ENCODE results near the gene GRK3.

Gene GRK3

DNA sequence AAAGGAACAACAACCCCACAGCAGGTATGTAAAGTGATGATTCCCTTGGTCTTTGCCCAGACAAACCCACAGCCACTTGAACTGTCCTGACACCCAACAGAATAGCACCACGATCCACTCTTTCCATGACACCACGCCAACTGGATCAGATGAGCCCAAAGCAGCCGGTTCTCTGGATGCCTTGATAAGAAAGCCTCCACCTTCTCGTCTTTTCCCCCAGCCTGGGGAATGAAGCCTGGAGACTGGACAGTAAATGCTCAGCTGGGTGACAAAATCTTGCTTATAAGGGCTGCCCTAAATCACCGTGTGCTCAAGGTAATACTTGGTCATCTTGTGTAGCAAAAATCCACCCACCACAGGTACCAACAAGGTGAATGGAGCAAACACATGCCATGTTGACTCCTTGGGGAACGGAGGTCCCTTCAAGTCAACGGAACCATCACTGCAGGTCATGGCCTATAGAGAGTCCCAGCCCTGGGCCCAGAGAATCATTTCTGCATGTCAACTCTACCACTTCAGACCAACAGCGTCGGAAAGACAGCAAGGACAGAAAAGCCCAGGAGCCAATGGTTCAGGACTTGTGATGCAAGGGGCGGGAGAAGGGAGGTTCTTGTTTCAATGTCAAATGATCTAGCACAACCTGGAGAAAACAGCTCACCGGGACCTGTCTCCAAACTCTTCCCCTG, 175.3 kb downstream of the GRK3 start:
- Histone ChIP-seq H3K9ac (ENCODE audit: low read depth in 1 of 2, low read length in 2 of 2) (no peak overlapping the region), H3K4me1 (ENCODE audit: control insufficient read depth in 1 of 2, insufficient read depth in 2 of 2, low read length in 2 of 2) (no peaks in the 10 kb centered on the region), H3K36me3 (ENCODE audit: control insufficient read depth in 1 of 2, insufficient read depth in 2 of 2, low read length in 2 of 2) (no peaks in the 10 kb centered on the region), H3K4me3 (ENCODE audit: low read depth in 1 of 2, low read length in 2 of 2) (no peak overlapping the region), H3K27me3 (ENCODE audit: control insufficient read depth in 1 of 2, insufficient read depth in 2 of 2, low read length in 2 of 2) (peaks cover 0 to 3% of the 10 kb centered on the region in 2 donors), H3K27ac (ENCODE audit: low read depth, low read length) (no peak overlapping the region), H3K9me3 (ENCODE audit: control insufficient read depth in 1 of 2, low read length in 2 of 2) (no peaks in the 10 kb centered on the region)

DNA sequence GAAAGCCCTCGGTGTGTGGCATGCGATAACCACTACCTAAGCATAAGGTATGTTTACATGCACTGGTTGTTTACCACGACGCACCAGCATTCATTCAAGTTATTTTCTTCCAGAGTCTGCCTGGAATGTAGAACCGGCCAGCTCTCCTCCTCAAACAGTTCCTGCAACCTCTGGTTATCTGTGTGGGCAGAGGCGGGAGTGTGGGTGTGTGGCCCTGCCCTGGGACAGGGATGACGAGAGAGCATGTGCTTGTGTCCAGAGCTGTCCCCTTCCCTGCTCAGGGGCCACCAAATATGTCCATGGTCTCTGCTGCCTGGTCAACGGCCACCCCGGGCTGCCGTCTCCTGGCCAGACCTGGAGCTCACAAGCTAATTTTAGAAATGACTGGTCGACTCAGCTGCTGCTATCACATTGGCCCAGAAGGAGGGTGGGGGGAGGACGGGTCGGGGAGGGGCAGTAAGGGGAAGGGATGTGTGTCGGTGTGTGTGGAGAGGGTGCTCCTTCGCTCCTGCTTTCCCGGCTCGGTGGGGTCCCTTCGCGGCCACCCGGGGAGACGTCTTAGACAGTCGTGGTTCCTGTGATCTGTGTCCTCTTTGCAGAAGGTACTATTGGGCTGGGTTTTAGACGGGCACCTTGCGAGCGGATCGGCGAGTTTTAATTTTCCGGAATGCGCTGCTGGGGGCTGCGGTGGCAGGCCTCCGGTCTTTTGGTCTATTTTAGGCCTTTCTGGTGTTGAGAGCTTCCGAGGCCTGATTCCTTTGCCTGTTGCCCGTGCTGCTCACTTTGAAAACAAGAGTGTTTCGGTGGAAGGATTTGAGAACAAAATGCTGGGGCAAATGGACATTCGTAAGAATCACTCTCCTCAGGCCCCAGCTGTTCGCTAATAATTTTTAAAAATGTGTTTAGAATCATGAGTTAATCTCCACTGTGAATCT, 177.5 kb downstream of the GRK3 start, which contains the start of gene MYO18B:
Gene MYO18B, plus strand, starts transcription at position 497 of the 935 bp plus-strand sequence. CDS start 18,905 bp downstream, outside the sequence.
- no peak within 1 kb of the TSS for H3K9ac ChIP-seq (ENCODE audit: low read depth in 1 of 2, low read length in 2 of 2)
- no peak within 1 kb of the TSS for H3K4me3 ChIP-seq (ENCODE audit: low read depth in 1 of 2, low read length in 2 of 2)
- H3K27ac ChIP-seq (ENCODE audit: low read depth, low read length): no peak within 1 kb of the TSS
- H3K4me1 ChIP-seq (ENCODE audit: control insufficient read depth in 1 of 2, insufficient read depth in 2 of 2, low read length in 2 of 2): peaks cover 0 to 3% of the 10 kb centered on the region in 2 donors
- no peaks in the 10 kb centered on the region for H3K36me3 ChIP-seq (ENCODE audit: control insufficient read depth in 1 of 2, insufficient read depth in 2 of 2, low read length in 2 of 2)
- no peaks in the 10 kb centered on the region for H3K9me3 ChIP-seq (ENCODE audit: control insufficient read depth in 1 of 2, low read length in 2 of 2)
- peaks cover 0 to 3% of the 10 kb centered on the region in 2 donors for H3K27me3 ChIP-seq (ENCODE audit: control insufficient read depth in 1 of 2, insufficient read depth in 2 of 2, low read length in 2 of 2)

DNA sequence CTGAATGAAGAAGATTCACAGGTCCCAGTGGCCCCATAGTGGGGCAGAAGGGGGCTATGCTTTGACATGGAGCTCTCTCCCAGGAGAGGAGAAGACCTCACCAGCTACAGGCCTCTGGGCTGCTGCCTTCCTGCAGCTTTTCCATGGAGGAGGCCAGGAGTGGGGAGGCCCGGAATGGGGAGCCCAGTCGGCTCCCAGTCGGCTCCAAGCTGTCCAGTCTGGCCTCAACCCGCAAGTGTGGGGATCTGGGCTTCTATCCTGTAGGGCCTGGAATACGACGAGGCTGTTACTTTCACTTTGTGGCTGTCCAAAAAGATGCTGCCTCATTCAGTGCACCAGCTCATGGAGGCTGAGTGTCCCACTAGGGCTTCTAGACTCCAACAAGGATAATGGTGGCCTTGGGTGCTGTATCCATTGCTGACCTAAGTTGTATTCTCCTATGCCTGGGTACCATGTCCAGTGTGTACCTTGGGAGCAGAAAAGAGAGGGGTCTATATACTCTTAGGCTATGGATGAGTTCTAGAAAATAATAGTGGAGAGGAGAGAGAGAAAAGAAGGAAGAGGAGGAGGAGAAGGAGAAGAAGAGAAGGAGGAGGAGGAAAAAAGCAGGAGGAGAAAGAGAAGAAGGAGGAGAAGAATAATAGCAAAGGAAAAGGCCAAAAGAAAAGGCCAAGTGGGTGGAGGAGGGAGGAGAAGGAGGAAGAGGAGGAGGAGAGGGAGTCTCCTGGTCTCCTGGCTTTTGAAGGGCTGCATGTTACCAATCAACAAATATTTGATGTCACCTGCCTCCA, 178.6 kb downstream of the GRK3 start:
- H3K4me3 ChIP-seq (ENCODE audit: low read depth in 1 of 2, low read length in 2 of 2): no peak overlapping the region
- no peak overlapping the region for H3K9ac ChIP-seq (ENCODE audit: low read depth in 1 of 2, low read length in 2 of 2)
- H3K4me1 ChIP-seq (ENCODE audit: control insufficient read depth in 1 of 2, insufficient read depth in 2 of 2, low read length in 2 of 2): peaks cover 5 to 14% of the 10 kb centered on the region in 2 donors
- H3K27me3 ChIP-seq (ENCODE audit: control insufficient read depth in 1 of 2, insufficient read depth in 2 of 2, low read length in 2 of 2): no peaks in the 10 kb centered on the region
- no peak overlapping the region for H3K27ac ChIP-seq (ENCODE audit: low read depth, low read length)
- H3K36me3 ChIP-seq (ENCODE audit: control insufficient read depth in 1 of 2, insufficient read depth in 2 of 2, low read length in 2 of 2): no peaks in the 10 kb centered on the region
- H3K9me3 ChIP-seq (ENCODE audit: control insufficient read depth in 1 of 2, low read length in 2 of 2): no peaks in the 10 kb centered on the region

GRCh38 chr22:25744694-25745093, 180.2 kb downstream of the GRK3 start:
- no peak overlapping the region for H3K4me3 ChIP-seq (ENCODE audit: low read depth in 1 of 2, low read length in 2 of 2)
- no peaks in the 10 kb centered on the region for H3K9me3 ChIP-seq (ENCODE audit: control insufficient read depth in 1 of 2, low read length in 2 of 2)
- peaks cover 15 to 26% of the 10 kb centered on the region in 2 donors for H3K4me1 ChIP-seq (ENCODE audit: control insufficient read depth in 1 of 2, insufficient read depth in 2 of 2, low read length in 2 of 2)
- no peaks in the 10 kb centered on the region for H3K36me3 ChIP-seq (ENCODE audit: control insufficient read depth in 1 of 2, insufficient read depth in 2 of 2, low read length in 2 of 2)
- no peak overlapping the region for H3K9ac ChIP-seq (ENCODE audit: low read depth in 1 of 2, low read length in 2 of 2)
- H3K27me3 ChIP-seq (ENCODE audit: control insufficient read depth in 1 of 2, insufficient read depth in 2 of 2, low read length in 2 of 2): no peaks in the 10 kb centered on the region
- H3K27ac ChIP-seq (ENCODE audit: low read depth, low read length): no peak overlapping the region

DNA sequence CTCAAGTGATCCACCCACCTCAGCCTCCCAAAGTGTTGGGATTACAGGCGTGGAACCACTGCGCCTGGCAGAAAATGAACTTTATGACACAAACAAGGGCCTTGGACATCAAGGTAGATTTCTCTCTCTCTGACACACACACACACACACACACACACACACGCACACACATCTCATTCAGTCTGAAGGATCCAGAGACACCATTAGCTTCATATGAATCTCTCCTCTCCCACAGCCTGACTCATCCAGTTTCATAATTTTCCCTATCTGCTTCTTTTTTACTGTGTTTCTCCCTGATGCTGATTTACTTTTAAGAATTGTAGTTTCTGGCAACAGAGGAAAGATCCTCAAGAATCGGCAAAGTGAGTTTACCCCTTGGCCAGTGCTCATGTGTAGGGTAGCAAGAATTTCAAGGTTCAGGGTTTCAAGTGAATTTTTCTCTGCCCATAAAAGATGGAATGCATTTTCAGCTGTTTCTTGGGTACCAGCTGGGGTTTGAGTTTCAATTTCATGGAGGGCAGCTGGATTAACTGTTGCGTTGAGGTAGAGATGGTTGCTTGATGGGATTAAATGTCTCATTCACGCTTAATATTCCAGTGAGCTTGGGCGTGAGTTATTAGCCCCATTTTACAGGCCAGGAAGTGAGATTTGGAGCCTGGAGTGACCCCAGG, 181.0 kb downstream of the GRK3 start:
- Histone ChIP-seq H3K4me1 (ENCODE audit: control insufficient read depth in 1 of 2, insufficient read depth in 2 of 2, low read length in 2 of 2) (peaks cover 15 to 26% of the 10 kb centered on the region in 2 donors), H3K27ac (ENCODE audit: low read depth, low read length) (no peak overlapping the region), H3K9ac (ENCODE audit: low read depth in 1 of 2, low read length in 2 of 2) (no peak overlapping the region), H3K4me3 (ENCODE audit: low read depth in 1 of 2, low read length in 2 of 2) (no peak overlapping the region), H3K27me3 (ENCODE audit: control insufficient read depth in 1 of 2, insufficient read depth in 2 of 2, low read length in 2 of 2) (no peaks in the 10 kb centered on the region), H3K36me3 (ENCODE audit: control insufficient read depth in 1 of 2, insufficient read depth in 2 of 2, low read length in 2 of 2) (no peaks in the 10 kb centered on the region), H3K9me3 (ENCODE audit: control insufficient read depth in 1 of 2, low read length in 2 of 2) (no peaks in the 10 kb centered on the region)

DNA sequence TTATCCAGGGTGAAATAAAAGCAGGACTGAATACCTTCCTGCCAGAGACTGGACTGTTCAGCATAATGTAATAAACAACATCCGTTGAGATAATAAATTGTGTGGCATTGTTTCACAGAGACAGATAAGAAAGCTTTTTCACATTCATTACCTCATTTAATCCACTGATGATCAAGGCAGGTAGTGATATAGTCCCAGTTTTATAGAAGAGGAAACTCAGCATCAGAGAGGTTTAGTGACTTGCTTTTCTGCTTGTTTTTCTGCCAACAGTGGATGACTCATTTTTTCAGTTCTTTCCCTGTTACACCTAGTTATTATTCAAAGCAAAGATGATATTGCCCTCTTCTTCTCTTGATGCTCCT, 181.5 kb downstream of the GRK3 start:
- Histone ChIP-seq H3K4me1 (ENCODE audit: control insufficient read depth in 1 of 2, insufficient read depth in 2 of 2, low read length in 2 of 2) (peaks cover 15 to 26% of the 10 kb centered on the region in 2 donors), H3K9me3 (ENCODE audit: control insufficient read depth in 1 of 2, low read length in 2 of 2) (no peaks in the 10 kb centered on the region), H3K9ac (ENCODE audit: low read depth in 1 of 2, low read length in 2 of 2) (no peak overlapping the region), H3K36me3 (ENCODE audit: control insufficient read depth in 1 of 2, insufficient read depth in 2 of 2, low read length in 2 of 2) (no peaks in the 10 kb centered on the region), H3K27ac (ENCODE audit: low read depth, low read length) (no peak overlapping the region), H3K27me3 (ENCODE audit: control insufficient read depth in 1 of 2, insufficient read depth in 2 of 2, low read length in 2 of 2) (no peaks in the 10 kb centered on the region), H3K4me3 (ENCODE audit: low read depth in 1 of 2, low read length in 2 of 2) (no peak overlapping the region)

- H3K4me3 ChIP-seq (ENCODE audit: low read depth in 1 of 2, low read length in 2 of 2): no peak overlapping the region
- no peaks in the 10 kb centered on the region for H3K36me3 ChIP-seq (ENCODE audit: control insufficient read depth in 1 of 2, insufficient read depth in 2 of 2, low read length in 2 of 2)
- no peak overlapping the region for H3K9ac ChIP-seq (ENCODE audit: low read depth in 1 of 2, low read length in 2 of 2)
- no peaks in the 10 kb centered on the region for H3K9me3 ChIP-seq (ENCODE audit: control insufficient read depth in 1 of 2, low read length in 2 of 2)
- no peak overlapping the region for H3K27ac ChIP-seq (ENCODE audit: low read depth, low read length)
- H3K4me1 ChIP-seq (ENCODE audit: control insufficient read depth in 1 of 2, insufficient read depth in 2 of 2, low read length in 2 of 2): peaks cover 15 to 26% of the 10 kb centered on the region in 2 donors
- H3K27me3 ChIP-seq (ENCODE audit: control insufficient read depth in 1 of 2, insufficient read depth in 2 of 2, low read length in 2 of 2): no peaks in the 10 kb centered on the region
These were observed 182.9 kb downstream of the GRK3 start for GRCh38 chr22:25747245-25747944.

- H3K27ac ChIP-seq (ENCODE audit: low read depth, low read length): no peak overlapping the region
- H3K4me1 ChIP-seq (ENCODE audit: control insufficient read depth in 1 of 2, insufficient read depth in 2 of 2, low read length in 2 of 2): peaks cover 15 to 26% of the 10 kb centered on the region in 2 donors
- H3K9ac ChIP-seq (ENCODE audit: low read depth in 1 of 2, low read length in 2 of 2): no peak overlapping the region
These were observed 183.7 kb downstream of the GRK3 start for GRCh38 chr22:25748140-25748539.

GRCh38 chr22:25748704-25749103, 184.2 kb downstream of the GRK3 start:
- no peak overlapping the region for H3K27ac ChIP-seq (ENCODE audit: low read depth, low read length)
- H3K9me3 ChIP-seq (ENCODE audit: control insufficient read depth in 1 of 2, low read length in 2 of 2): no peaks in the 10 kb centered on the region
- H3K4me1 ChIP-seq (ENCODE audit: control insufficient read depth in 1 of 2, insufficient read depth in 2 of 2, low read length in 2 of 2): peaks cover 15 to 26% of the 10 kb centered on the region in 2 donors
- H3K27me3 ChIP-seq (ENCODE audit: control insufficient read depth in 1 of 2, insufficient read depth in 2 of 2, low read length in 2 of 2): no peaks in the 10 kb centered on the region
- no peak overlapping the region for H3K4me3 ChIP-seq (ENCODE audit: low read depth in 1 of 2, low read length in 2 of 2)
- no peak overlapping the region for H3K9ac ChIP-seq (ENCODE audit: low read depth in 1 of 2, low read length in 2 of 2)
- no peaks in the 10 kb centered on the region for H3K36me3 ChIP-seq (ENCODE audit: control insufficient read depth in 1 of 2, insufficient read depth in 2 of 2, low read length in 2 of 2)

More at GRCh38 chr22:25748140-25748539, 183.7 kb downstream of the GRK3 start:
- Histone ChIP-seq H3K9me3 (ENCODE audit: control insufficient read depth in 1 of 2, low read length in 2 of 2) (no peaks in the 10 kb centered on the region), H3K27me3 (ENCODE audit: control insufficient read depth in 1 of 2, insufficient read depth in 2 of 2, low read length in 2 of 2) (no peaks in the 10 kb centered on the region), H3K4me3 (ENCODE audit: low read depth in 1 of 2, low read length in 2 of 2) (no peak overlapping the region), H3K36me3 (ENCODE audit: control insufficient read depth in 1 of 2, insufficient read depth in 2 of 2, low read length in 2 of 2) (no peaks in the 10 kb centered on the region)
